ENCODE measurements around the gene COL26A1.
"Not testable (repeated sequence)": the region's sequence is repeated elsewhere in the genome, so short reads cannot be mapped to it uniquely, and the experiment has no call there.

DNA sequence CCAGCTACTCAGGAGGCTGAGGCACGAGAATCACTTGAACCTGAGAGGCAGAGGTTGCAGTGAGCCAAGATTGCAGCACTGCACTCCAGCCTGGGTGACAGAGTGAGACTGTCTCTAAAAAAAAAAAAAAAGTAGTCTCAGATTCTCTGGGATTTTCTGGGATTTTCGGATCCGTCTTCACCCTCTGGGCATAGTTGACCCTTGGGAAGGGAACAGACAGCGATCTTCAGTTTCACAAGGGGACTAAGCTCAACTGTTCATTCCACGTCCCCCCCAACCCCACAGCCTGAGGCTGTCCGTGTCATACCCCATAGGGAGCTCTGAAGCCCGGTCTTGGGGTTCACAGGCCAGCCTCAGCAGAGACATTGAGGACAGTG is 123.4 kb downstream of the COL26A1 start:
- TF ChIP-seq CTCF, POLR2A (IDR thresholded peaks at IDR 0.05): not testable (repeated sequence)
